ENCODE data around the gene SMCO1.

DNA sequence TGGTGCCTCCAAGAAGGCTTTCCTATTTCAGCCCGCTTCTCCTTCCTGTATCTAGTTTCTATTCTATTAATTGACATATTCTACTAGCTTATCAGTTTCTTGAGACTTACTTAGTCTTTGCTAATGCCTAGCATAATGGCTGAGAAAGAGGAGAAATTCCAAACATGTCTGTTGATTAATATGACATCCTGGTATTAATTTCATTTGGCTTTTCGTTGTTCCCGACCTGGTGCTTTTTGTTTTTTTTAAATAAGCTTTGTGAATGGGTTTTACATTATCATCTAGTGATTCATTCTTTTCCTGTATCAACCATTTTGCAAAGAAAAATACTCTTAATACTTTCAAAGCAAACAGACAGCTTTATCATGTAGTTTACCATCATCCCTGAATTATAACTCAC is 40.1 kb upstream of the SMCO1 start:
- TF ChIP-seq, protein P1, sequence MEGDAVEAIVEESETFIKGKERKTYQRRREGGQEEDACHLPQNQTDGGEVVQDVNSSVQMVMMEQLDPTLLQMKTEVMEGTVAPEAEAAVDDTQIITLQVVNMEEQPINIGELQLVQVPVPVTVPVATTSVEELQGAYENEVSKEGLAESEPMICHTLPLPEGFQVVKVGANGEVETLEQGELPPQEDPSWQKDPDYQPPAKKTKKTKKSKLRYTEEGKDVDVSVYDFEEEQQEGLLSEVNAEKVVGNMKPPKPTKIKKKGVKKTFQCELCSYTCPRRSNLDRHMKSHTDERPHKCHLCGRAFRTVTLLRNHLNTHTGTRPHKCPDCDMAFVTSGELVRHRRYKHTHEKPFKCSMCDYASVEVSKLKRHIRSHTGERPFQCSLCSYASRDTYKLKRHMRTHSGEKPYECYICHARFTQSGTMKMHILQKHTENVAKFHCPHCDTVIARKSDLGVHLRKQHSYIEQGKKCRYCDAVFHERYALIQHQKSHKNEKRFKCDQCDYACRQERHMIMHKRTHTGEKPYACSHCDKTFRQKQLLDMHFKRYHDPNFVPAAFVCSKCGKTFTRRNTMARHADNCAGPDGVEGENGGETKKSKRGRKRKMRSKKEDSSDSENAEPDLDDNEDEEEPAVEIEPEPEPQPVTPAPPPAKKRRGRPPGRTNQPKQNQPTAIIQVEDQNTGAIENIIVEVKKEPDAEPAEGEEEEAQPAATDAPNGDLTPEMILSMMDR (IDR thresholded peaks at IDR 0.05): no peak
- TF ChIP-seq POLR2A (IDR thresholded peaks at IDR 0.05): no peak

Data from upper lobe of left lung (tissue), 4 donors.